HepG2 (cell line): ENCODE data around the gene KSR1. TPM values are rescaled to one million over a fixed set of nuclear protein-coding genes. Genes with fewer than 3 reads are reported as not detected.

Source experiments
- CCDC6 ChIP-seq: sonication (generic); formaldehyde crosslinking; IDR thresholded peaks from 2 replicates; pipeline ENCODE4 v1.8.1; 2022; ENCODE audit warnings: mild to moderate bottlenecking, missing genetic modification reagents, moderate library complexity
- CEBPB ChIP-seq: IDR thresholded peaks from 2 replicates; pipeline ENCODE4 v1.6.1; 2011; ENCODE audit warnings: low read depth, low read length, improper control_type of control experiment, borderline replicate concordance
- EEA1 ChIP-seq: sonication (generic); formaldehyde crosslinking; IDR thresholded peaks from 2 replicates; pipeline ENCODE4 v1.5.1; 2020; ENCODE audit warnings: mild to moderate bottlenecking, missing genetic modification reagents, borderline replicate concordance
- FIP1L1 ChIP-seq: fragments of 200-400 bp; formaldehyde crosslinking; IDR thresholded peaks from 2 replicates; pipeline ENCODE4 v1.6.1; 2018; ENCODE audit warnings: low read depth, mild to moderate bottlenecking, low read length, moderate library complexity, borderline replicate concordance; ENCODE audit not compliant: insufficient read depth
- FOXK1 ChIP-seq: sonication (generic); formaldehyde crosslinking; IDR thresholded peaks from 2 replicates; pipeline ENCODE4 v1.4.0; 2020; ENCODE audit warnings: low read depth, missing genetic modification reagents, borderline replicate concordance
- NR1H2 ChIP-seq: sonication (generic); formaldehyde crosslinking; IDR thresholded peaks from 2 replicates; pipeline ENCODE4 v1.8.1; 2022; ENCODE audit warnings: low read depth, missing genetic modification reagents, borderline replicate concordance
- PITX1 ChIP-seq: sonication (generic); formaldehyde crosslinking; IDR thresholded peaks from 2 replicates; pipeline ENCODE4 v1.5.1; 2020; ENCODE audit warnings: mild to moderate bottlenecking, missing genetic modification reagents
- RBAK ChIP-seq: sonication (generic); formaldehyde crosslinking; IDR thresholded peaks from 2 replicates; pipeline ENCODE4 v1.5.1; 2020; ENCODE audit warnings: mild to moderate bottlenecking, missing genetic modification reagents
- ZNF180 ChIP-seq: sonication (generic); formaldehyde crosslinking; IDR thresholded peaks from 2 replicates; pipeline ENCODE4 v1.4.0; 2020; ENCODE audit warnings: low read depth, missing genetic modification reagents, borderline replicate concordance
- ZNF253 ChIP-seq: sonication (generic); formaldehyde crosslinking; IDR thresholded peaks from 2 replicates; pipeline ENCODE4 v1.8.0; 2022; ENCODE audit warnings: mild to moderate bottlenecking, missing genetic modification reagents, borderline replicate concordance
- polyA plus RNA-seq, 8 experiments: library from polyadenylated mRNA; depleted of rRNA in 3 of 8; stranded (reverse) in 7 of 8; unstranded in 1 of 8; fragments of >200 nt; fragmentation: Illumina TruSeq in 4 of 8; extraction: Trizol in 4 of 8; gene quantifications; 2 replicates each; pipeline versions ENCODE4 v1.2.1 to v1.2.3, GENCODE V29; 2011 to 2016; ENCODE audit warnings: low read depth in 4 of 8, missing spikeins in 1 of 8, mixed read lengths in 1 of 8; ENCODE audit not compliant: insufficient read depth in 1 of 8
- total RNA-seq, 5 experiments: library from RNA; depleted of rRNA; stranded (reverse); fragments of >200 nt; fragmentation: Illumina TruSeq; extraction: Trizol; gene quantifications; 2 replicates each; pipeline ENCODE4 v1.2.3, GENCODE V29; 2016; ENCODE audit warnings: low read depth in 1 of 5
- TF ChIP-seq, protein P1 (sequence below): sonication (generic); formaldehyde crosslinking; IDR thresholded peaks from 2 replicates; pipeline ENCODE4 v1.4.0; 2020; ENCODE audit warnings: mild to moderate bottlenecking, missing genetic modification reagents
- TF ChIP-seq, protein P2 (sequence below): sonication (generic); formaldehyde crosslinking; IDR thresholded peaks from 2 replicates; pipeline ENCODE4 v1.9.0; 2022; ENCODE audit warnings: missing genetic modification reagents, mild to moderate bottlenecking, borderline replicate concordance
- TF ChIP-seq, protein P3 (sequence below): IDR thresholded peaks from 2 replicates; pipeline ENCODE4 v1.6.1; 2016; ENCODE audit warnings: missing compliant biosample characterization, missing genetic modification reagents, borderline replicate concordance
- TF ChIP-seq, protein P4 (sequence below): IDR thresholded peaks from 2 replicates; pipeline ENCODE4 v1.6.1; 2016; ENCODE audit warnings: low read depth

The KSR1 gene
- total and polyA plus RNA-seq, 2 of the 13 experiments (the other 11 are each of a cell fraction or from before 2014, with no cell fraction given), result 10.1 to 16.6 TPM

DNA sequence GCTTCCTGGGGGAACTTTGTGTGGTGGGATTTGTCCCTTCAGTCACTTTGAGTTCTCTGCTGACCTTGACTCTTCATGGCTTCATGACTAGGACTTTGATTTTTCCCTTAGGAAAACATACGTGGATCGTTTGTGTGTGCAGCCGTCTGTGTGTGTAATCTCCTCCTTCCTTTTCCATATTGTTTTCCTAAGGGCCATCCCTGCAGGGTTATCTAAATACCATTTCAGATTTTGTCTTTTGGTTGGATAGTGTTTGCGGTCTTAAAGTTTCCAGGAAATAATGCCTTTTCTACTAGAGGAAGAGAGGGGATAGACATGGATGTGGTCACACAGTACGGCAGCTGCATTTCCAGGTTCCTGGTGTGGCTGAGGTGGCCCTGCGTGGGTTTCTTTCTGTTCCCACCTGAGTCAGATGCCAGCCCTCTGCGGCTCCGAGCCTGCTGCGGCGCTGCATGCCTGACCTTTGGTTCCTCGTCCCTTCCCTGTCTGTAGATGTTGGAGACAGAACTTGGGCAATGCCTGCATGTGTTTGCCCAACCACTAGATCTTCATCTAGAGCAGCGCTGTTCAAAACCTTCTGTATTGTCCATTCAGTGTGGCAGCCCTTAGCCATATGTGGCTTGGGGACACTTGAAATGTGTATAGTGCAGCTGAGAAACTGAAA lies 102.7 kb downstream of the KSR1 start (continued):
- TF ChIP-seq NR1H2 (CRISPR knock-in tag) (no peak), ZNF253 (no peak), PITX1 (CRISPR knock-in tag) (no peak), RBAK (CRISPR knock-in tag) (no peak), EEA1 (no peak), FIP1L1 (no peak), CEBPB (peak; percentile 100), ZNF180 (CRISPR knock-in tag) (no peak), FOXK1 (no peak; the same call in 1 of the 2 replicates), CCDC6 (no peak)
- TF ChIP-seq, protein P1, sequence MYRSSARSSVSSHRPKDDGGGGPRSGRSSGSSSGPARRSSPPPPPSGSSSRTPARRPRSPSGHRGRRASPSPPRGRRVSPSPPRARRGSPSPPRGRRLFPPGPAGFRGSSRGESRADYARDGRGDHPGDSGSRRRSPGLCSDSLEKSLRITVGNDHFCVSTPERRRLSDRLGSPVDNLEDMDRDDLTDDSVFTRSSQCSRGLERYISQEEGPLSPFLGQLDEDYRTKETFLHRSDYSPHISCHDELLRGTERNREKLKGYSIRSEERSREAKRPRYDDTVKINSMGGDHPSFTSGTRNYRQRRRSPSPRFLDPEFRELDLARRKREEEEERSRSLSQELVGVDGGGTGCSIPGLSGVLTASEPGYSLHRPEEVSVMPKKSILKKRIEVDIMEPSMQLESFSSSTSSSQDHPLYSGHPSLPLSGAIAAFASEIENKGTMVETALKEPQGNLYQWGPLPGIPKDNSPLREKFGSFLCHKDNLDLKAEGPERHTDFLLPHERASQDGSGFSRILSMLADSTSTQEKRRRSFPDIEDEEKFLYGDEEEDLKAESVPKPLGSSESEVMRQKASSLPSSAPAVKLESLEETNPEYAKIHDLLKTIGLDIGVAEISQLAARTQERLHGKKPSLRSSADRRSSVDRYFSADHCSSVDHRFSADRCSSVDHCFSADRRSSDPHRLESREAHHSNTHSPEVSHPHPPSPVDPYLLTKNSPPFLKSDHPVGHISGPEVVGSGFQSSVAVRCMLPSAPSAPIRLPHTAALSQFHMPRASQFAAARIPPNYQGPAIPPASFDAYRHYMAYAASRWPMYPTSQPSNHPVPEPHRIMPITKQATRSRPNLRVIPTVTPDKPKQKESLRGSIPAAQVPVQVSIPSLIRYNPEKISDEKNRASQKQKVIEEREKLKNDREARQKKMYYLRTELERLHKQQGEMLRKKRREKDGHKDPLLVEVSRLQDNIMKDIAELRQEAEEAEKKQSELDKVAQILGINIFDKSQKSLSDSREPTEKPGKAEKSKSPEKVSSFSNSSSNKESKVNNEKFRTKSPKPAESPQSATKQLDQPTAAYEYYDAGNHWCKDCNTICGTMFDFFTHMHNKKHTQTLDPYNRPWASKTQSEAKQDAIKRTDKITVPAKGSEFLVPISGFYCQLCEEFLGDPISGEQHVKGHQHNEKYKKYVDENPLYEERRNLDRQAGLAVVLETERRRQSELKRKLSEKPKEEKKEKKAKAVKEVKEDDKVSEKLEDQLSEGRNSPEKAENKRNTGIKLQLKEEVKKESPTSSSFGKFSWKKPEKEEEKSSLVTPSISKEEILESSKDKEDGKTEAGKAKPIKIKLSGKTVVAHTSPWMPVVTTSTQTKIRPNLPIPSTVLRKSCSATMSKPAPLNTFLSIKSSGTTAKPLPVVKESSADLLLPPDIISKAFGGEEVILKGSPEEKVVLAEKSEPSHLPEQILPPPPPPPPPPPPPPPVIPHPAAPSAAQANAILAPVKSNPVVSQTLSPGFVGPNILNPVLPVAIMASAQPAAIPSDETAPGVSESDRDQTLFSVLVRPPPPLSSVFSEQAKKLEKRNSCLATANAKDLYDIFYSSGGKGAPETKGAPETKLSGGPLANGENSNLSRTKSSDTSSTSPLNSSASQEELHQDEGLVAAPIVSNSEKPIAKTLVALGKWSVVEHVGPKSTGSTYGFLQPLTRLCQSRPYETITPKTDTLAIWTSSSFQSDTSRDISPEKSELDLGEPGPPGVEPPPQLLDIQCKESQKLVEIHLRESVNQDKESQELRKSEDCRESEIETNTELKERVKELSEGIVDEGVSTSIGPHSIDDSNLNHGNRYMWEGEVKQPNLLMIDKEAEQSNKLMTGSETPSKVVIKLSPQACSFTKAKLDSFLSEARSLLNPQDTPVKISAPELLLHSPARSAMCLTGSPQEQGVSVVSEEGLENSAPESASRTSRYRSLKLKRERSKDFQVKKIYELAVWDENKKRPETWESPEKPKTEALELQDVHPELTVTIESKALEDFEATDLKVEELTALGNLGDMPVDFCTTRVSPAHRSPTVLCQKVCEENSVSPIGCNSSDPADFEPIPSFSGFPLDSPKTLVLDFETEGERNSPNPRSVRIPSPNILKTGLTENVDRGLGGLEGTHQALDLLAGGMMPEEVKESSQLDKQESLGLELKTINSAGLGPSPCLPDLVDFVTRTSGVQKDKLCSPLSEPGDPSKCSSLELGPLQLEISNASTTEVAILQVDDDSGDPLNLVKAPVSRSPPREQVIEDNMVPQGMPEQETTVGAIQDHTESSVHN (CRISPR knock-in tag), result no peak
- TF ChIP-seq, protein P2, sequence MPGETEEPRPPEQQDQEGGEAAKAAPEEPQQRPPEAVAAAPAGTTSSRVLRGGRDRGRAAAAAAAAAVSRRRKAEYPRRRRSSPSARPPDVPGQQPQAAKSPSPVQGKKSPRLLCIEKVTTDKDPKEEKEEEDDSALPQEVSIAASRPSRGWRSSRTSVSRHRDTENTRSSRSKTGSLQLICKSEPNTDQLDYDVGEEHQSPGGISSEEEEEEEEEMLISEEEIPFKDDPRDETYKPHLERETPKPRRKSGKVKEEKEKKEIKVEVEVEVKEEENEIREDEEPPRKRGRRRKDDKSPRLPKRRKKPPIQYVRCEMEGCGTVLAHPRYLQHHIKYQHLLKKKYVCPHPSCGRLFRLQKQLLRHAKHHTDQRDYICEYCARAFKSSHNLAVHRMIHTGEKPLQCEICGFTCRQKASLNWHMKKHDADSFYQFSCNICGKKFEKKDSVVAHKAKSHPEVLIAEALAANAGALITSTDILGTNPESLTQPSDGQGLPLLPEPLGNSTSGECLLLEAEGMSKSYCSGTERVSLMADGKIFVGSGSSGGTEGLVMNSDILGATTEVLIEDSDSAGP (CRISPR knock-in tag), result peak; percentile 54; the same call in 1 of the 2 replicates
- TF ChIP-seq, protein P3, sequence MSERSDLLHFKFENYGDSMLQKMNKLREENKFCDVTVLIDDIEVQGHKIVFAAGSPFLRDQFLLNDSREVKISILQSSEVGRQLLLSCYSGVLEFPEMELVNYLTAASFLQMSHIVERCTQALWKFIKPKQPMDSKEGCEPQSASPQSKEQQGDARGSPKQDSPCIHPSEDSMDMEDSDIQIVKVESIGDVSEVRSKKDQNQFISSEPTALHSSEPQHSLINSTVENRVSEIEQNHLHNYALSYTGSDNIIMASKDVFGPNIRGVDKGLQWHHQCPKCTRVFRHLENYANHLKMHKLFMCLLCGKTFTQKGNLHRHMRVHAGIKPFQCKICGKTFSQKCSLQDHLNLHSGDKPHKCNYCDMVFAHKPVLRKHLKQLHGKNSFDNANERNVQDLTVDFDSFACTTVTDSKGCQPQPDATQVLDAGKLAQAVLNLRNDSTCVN (CRISPR knock-in tag), result peak; percentile 92
- TF ChIP-seq, protein P4, sequence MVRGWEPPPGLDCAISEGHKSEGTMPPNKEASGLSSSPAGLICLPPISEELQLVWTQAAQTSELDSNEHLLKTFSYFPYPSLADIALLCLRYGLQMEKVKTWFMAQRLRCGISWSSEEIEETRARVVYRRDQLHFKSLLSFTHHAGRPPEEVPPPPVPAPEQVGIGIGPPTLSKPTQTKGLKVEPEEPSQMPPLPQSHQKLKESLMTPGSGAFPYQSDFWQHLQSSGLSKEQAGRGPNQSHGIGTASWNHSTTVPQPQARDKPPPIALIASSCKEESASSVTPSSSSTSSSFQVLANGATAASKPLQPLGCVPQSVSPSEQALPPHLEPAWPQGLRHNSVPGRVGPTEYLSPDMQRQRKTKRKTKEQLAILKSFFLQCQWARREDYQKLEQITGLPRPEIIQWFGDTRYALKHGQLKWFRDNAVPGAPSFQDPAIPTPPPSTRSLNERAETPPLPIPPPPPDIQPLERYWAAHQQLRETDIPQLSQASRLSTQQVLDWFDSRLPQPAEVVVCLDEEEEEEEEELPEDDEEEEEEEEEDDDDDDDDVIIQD (CRISPR knock-in tag), result no peak
